Fibroblast of villous mesenchyme (primary cell): ENCODE results near the gene UCHL5. TPM values are rescaled to one million over a fixed set of nuclear protein-coding genes. Genes with fewer than 3 reads are reported as not detected.
"Not testable (repeated sequence)": the region's sequence is repeated elsewhere in the genome, so short reads cannot be mapped to it uniquely, and the experiment has no call there.

Source experiments
- DNase-seq: peaks from one replicate; pipeline ENCODE4 v3.0.0-alpha.2; 2010; ENCODE audit warnings: low read depth
- H3K4me3 ChIP-seq: 2 replicates; pipeline ENCODE4 v1.5.1; 2011; ENCODE audit warnings: low read depth, mild to moderate bottlenecking, low read length
- total RNA-seq: library from RNA; depleted of rRNA; stranded (reverse); fragments of >200 nt; gene quantifications from 2 replicates; pipeline ENCODE4 v1.2.3, GENCODE V29; 2012
- TF ChIP-seq, protein P1 (sequence below): IDR thresholded peaks from 2 replicates; pipeline ENCODE4 v1.5.1; 2012; ENCODE audit warnings: low read depth, mild to moderate bottlenecking, low read length; ENCODE audit not compliant: insufficient read depth

UCHL5 gene
- total RNA-seq, 1 donor = 25.5 TPM

DNA sequence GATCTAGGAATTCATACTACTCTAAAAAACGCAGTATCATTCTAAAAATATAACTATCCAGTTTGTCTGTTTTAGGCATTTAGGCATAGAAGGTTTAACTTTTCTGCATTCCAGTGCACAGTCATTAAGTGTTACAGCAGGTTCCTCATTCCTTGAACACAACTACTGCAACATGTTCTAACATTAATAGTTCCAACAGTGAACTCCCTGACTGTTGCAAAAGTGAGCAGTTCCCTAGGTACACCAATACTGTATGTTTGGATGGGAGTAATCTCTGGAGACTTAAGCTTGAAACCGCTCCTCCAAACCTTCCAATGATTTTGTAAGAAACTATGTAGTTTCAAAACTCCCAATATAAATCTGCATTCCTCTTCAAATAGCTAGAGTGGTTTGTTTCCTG lies 46.2 kb downstream of the UCHL5 start:
- peak; percentile 70 for DNase-seq
- TF ChIP-seq, protein P1, sequence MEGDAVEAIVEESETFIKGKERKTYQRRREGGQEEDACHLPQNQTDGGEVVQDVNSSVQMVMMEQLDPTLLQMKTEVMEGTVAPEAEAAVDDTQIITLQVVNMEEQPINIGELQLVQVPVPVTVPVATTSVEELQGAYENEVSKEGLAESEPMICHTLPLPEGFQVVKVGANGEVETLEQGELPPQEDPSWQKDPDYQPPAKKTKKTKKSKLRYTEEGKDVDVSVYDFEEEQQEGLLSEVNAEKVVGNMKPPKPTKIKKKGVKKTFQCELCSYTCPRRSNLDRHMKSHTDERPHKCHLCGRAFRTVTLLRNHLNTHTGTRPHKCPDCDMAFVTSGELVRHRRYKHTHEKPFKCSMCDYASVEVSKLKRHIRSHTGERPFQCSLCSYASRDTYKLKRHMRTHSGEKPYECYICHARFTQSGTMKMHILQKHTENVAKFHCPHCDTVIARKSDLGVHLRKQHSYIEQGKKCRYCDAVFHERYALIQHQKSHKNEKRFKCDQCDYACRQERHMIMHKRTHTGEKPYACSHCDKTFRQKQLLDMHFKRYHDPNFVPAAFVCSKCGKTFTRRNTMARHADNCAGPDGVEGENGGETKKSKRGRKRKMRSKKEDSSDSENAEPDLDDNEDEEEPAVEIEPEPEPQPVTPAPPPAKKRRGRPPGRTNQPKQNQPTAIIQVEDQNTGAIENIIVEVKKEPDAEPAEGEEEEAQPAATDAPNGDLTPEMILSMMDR = no peak

DNA sequence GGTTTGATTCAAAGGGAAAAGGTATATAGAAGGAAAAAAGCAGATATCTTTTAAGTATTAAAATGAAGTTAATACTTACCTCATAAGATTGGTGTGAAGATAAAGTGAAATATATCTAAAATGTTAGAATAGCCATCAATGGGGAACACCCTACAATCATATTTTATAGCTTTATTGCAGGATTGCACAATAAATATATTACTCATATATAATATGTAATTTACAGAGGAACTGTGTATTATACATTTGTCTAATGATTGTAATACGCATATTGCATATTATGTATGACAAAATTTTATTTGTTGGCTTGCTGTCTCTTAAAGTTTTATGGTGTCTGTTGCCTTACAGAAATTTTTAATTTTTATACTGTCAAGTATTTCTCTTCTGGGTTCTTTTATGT lies 47.8 kb downstream of the UCHL5 start:
- TF ChIP-seq, protein P1 = no peak
- H3K4me3 ChIP-seq = no peak overlapping the region
- DNase-seq = no peak

More for the DNA sequence above, 46.2 kb downstream of the UCHL5 start:
- H3K4me3 ChIP-seq = no peak overlapping the region

DNA sequence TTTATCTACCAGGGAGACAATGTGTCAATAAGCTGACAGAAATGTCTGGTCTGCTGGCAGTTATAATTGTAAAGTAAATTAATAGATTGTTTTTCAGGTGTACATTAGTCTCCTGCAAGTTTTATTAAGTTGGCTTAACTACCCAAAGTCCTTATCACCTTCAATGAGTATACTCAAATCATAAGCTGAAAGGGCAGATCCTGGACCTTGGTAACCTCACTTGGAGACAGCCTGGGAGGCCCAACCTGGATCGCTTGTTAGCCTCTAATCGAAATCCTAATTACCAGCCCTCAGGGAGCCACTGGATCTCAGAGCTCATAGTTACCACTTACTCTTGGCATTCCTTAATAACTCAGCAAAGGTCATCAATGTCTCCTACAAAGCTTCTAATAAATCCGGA lies 49.7 kb downstream of the UCHL5 start:
- no peak overlapping the region for H3K4me3 ChIP-seq
- TF ChIP-seq, protein P1 = no peak
- no peak for DNase-seq

DNA sequence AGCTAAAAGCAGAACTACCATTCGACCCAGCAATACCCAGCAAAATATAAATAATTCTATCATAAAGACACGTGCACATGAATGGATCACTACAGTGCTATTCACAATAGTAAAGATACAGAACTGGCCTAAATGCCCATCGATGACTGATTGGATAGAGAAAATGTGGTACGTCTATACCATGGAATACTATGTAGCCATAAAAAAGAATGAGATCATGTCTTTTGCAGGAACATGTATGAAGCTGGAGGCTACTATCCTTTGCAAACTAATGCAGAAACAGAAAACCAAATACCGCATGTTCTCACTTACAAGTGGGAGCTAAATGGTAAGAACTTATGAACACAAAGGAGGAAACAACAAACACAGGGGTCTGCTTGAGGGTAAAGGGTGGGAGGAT lies 53.4 kb downstream of the UCHL5 start:
- TF ChIP-seq, protein P1 = no peak
- no peak overlapping the region for H3K4me3 ChIP-seq
- DNase-seq = no peak

DNA sequence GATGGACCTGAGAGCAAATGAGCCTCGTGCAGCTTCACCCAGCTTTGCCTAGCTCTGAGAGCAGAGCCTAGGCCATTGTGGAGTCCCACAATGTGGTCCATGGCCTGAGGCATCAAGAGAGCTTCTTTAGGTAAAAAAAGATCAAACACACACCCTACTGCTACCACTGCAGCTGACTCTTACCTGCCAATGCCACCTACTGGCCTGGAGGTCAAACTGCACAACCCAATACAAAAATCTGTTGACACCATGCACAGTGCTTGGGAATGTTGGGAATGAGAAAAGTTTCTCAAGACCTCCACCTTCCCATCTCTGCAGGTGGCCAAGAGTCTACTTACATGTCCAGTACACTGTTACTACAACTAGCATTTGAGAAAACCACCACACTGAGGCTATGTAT lies 60.6 kb downstream of the UCHL5 start:
- no peak overlapping the region for H3K4me3 ChIP-seq
- no peak for DNase-seq
- TF ChIP-seq, protein P1 = peak; percentile 22

DNA sequence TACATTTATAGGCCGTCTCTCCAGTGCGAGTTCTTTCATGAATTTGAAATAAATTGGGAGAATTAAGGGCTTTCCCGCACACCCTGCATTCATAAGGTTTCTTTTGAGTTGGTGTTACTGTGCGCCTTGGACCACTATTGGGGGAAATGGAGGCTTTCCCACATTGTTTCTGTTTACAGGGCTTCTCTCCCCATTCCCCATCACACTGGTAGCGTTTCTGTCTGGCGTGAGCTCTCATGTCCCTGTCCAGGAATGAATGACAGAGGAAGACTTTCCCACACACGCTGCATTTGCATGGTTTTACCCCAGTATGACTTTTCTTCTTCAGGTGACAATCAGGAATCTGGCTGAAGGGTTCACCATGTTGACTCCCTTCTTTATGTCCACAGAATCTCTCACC lies 65.0 kb downstream of the UCHL5 start:
- no peak overlapping the region for H3K4me3 ChIP-seq
- DNase-seq = no peak
- TF ChIP-seq, protein P1 = no peak

DNA sequence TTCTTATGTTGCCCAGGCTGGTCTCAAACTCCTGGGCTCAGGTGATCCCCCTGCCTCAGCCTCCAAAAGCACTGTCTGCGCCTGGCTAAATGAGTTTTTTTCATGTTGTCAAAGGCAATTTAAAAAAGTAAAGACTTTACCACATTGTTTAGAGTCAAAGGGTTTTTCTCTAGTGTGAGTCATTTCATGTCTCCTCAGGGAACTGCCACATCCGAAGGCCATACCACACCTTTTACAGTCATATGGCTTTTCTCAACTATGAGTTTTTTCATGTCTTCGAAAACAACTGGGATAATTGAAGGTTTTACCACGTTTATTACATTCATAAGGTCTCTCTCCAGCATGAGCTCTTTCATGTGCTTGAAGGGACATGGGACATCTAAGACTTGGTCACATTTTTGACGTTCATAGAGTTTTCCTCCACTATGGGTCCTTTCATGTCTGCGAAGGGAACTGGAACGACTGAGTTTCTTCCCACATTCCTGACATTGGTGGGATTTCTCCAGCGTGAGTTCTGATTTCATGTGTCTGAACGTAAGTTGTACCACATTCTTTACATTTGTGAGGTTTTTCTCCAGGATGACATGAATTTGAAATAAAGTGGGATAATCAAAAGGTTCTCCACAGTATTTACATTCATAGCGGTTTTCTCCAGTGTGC lies 65.6 kb downstream of the UCHL5 start:
- H3K4me3 ChIP-seq = no peak overlapping the region
- TF ChIP-seq, protein P1 = no peak
- DNase-seq = peak; percentile 53

DNA sequence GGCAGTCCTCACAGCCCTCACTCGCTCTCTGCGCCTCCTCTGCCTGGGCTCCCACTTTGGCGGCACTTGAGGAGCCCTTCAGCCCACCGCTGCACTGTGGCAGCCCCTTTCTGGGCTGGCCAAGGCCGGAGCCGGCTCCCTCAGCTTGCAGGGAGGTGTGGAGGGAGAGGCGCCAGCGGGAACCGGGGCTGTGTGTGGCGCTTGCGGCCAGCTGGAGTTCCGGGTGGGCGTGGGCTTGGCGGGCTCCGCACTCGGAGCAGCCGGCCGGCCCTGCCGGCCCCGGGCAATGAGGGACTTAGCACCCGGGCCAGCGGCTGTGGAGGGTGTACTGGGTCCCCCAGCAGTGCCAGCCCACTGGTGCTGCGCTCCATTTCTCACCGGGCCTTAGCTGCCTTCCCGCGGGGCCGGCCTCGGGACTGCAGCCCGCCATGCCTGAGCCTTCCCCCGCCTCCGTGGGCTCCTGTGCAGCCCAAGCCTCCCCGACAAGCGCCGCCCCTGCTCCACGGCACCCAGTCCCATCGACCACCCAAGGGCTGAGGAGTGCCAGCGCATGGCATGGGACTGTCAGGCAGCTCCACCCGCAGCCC lies 72.3 kb downstream of the UCHL5 start:
- not testable (repeated sequence) for H3K4me3 ChIP-seq, DNase-seq
